Mucosa of stomach (tissue), 1 donor: Measurements from ENCODE around the gene IGFBP4.

ENCODE experiments used
- H3K27me3 ChIP-seq: one replicate; pipeline ENCODE4 v1.7.0; 2013; ENCODE audit warnings: mild to moderate bottlenecking, low read length; ENCODE audit not compliant: control insufficient read depth, insufficient read depth
- H3K36me3 ChIP-seq: one replicate; pipeline ENCODE4 v1.7.0; 2013; ENCODE audit warnings: low read length; ENCODE audit not compliant: control insufficient read depth, insufficient read depth
- H3K4me1 ChIP-seq: one replicate; pipeline ENCODE4 v1.7.0; 2013; ENCODE audit warnings: mild to moderate bottlenecking, low read length; ENCODE audit not compliant: control insufficient read depth, insufficient read depth
- H3K4me3 ChIP-seq: one replicate; pipeline ENCODE4 v1.7.0; 2013; ENCODE audit warnings: low read length
- H3K9ac ChIP-seq: one replicate; pipeline ENCODE4 v1.7.0; 2013; ENCODE audit warnings: mild to moderate bottlenecking, low read length, moderate library complexity
- H3K9me3 ChIP-seq: one replicate; pipeline ENCODE4 v1.7.0; 2013; ENCODE audit warnings: mild to moderate bottlenecking, low read length, moderate library complexity; ENCODE audit not compliant: control insufficient read depth
- donor health status: Pancreatic carcinoma.

The IGFBP4 gene

GRCh38 chr17:40471846-40472732, 28.8 kb downstream of the IGFBP4 start:
- Histone ChIP-seq H3K36me3 (no peaks in the 10 kb centered on the region), H3K9ac (no peak overlapping the region), H3K4me3 (no peak overlapping the region), H3K4me1 (peaks cover 28% of the 10 kb centered on the region), H3K27me3 (no peaks in the 10 kb centered on the region), H3K9me3 (no peaks in the 10 kb centered on the region)

GRCh38 chr17:40472733-40473452, 29.6 kb downstream of the IGFBP4 start:
- Histone ChIP-seq H3K4me1 (peaks cover 28% of the 10 kb centered on the region), H3K9me3 (no peaks in the 10 kb centered on the region)

GRCh38 chr17:40473573-40474365, 30.5 kb downstream of the IGFBP4 start:
- no peak overlapping the region for H3K4me3 ChIP-seq
- H3K27me3 ChIP-seq = no peaks in the 10 kb centered on the region
- no peaks in the 10 kb centered on the region for H3K36me3 ChIP-seq
- H3K9ac ChIP-seq = no peak overlapping the region
- H3K9me3 ChIP-seq = no peaks in the 10 kb centered on the region
- H3K4me1 ChIP-seq = peaks cover 28% of the 10 kb centered on the region

More at GRCh38 chr17:40472733-40473452, 29.6 kb downstream of the IGFBP4 start:
- H3K27me3 ChIP-seq = no peaks in the 10 kb centered on the region
- H3K9ac ChIP-seq = no peak overlapping the region
- no peak overlapping the region for H3K4me3 ChIP-seq
- no peaks in the 10 kb centered on the region for H3K36me3 ChIP-seq

- Histone ChIP-seq H3K9me3 (no peaks in the 10 kb centered on the region), H3K27me3 (no peaks in the 10 kb centered on the region), H3K9ac (no peak overlapping the region), H3K4me1 (peaks cover 28% of the 10 kb centered on the region), H3K36me3 (no peaks in the 10 kb centered on the region), H3K4me3 (no peak overlapping the region)
These were observed 31.3 kb downstream of the IGFBP4 start for GRCh38 chr17:40474419-40475002.

- Histone ChIP-seq H3K9me3 (no peaks in the 10 kb centered on the region), H3K4me3 (no peak overlapping the region), H3K9ac (no peak overlapping the region), H3K27me3 (no peaks in the 10 kb centered on the region), H3K36me3 (no peaks in the 10 kb centered on the region), H3K4me1 (peaks cover 33% of the 10 kb centered on the region)
These were observed 32.1 kb downstream of the IGFBP4 start for GRCh38 chr17:40475234-40475908.

- Histone ChIP-seq H3K9ac (no peak overlapping the region), H3K36me3 (no peaks in the 10 kb centered on the region), H3K4me1 (peaks cover 52% of the 10 kb centered on the region)
These were observed 34.5 kb downstream of the IGFBP4 start for GRCh38 chr17:40477796-40478195.

GRCh38 chr17:40478486-40478885, 35.2 kb downstream of the IGFBP4 start:
- H3K4me3 ChIP-seq = no peak overlapping the region
- no peaks in the 10 kb centered on the region for H3K36me3 ChIP-seq
- no peaks in the 10 kb centered on the region for H3K27me3 ChIP-seq
- no peak overlapping the region for H3K9ac ChIP-seq
- no peaks in the 10 kb centered on the region for H3K9me3 ChIP-seq
- H3K4me1 ChIP-seq = peaks cover 45% of the 10 kb centered on the region

More at GRCh38 chr17:40477796-40478195, 34.5 kb downstream of the IGFBP4 start:
- H3K27me3 ChIP-seq = no peaks in the 10 kb centered on the region
- no peaks in the 10 kb centered on the region for H3K9me3 ChIP-seq
- H3K4me3 ChIP-seq = no peak overlapping the region

GRCh38 chr17:40479754-40480480, 36.7 kb downstream of the IGFBP4 start:
- no peak overlapping the region for H3K4me3 ChIP-seq
- H3K9ac ChIP-seq = no peak overlapping the region
- H3K36me3 ChIP-seq = no peaks in the 10 kb centered on the region
- peaks cover 33% of the 10 kb centered on the region for H3K4me1 ChIP-seq
- no peaks in the 10 kb centered on the region for H3K27me3 ChIP-seq
- no peaks in the 10 kb centered on the region for H3K9me3 ChIP-seq

GRCh38 chr17:40480501-40481003, 37.3 kb downstream of the IGFBP4 start:
- Histone ChIP-seq H3K36me3 (no peaks in the 10 kb centered on the region), H3K9ac (no peak overlapping the region), H3K27me3 (no peaks in the 10 kb centered on the region), H3K4me1 (peaks cover 28% of the 10 kb centered on the region), H3K4me3 (no peak overlapping the region), H3K9me3 (no peaks in the 10 kb centered on the region)

- peaks cover 25% of the 10 kb centered on the region for H3K4me1 ChIP-seq
- no peak overlapping the region for H3K4me3 ChIP-seq
- no peaks in the 10 kb centered on the region for H3K36me3 ChIP-seq
- H3K9ac ChIP-seq = no peak overlapping the region
- no peaks in the 10 kb centered on the region for H3K9me3 ChIP-seq
- no peaks in the 10 kb centered on the region for H3K27me3 ChIP-seq
These were observed 37.9 kb downstream of the IGFBP4 start for GRCh38 chr17:40481106-40481505.
